ENCODE results near the gene USP31. TPM values are rescaled to one million over a fixed set of nuclear protein-coding genes. Genes with fewer than 3 reads are reported as not detected.

Gene USP31
- total and polyA plus RNA-seq, 2 experiments from 2014 or later = 3.3 to 6.4 TPM

DNA sequence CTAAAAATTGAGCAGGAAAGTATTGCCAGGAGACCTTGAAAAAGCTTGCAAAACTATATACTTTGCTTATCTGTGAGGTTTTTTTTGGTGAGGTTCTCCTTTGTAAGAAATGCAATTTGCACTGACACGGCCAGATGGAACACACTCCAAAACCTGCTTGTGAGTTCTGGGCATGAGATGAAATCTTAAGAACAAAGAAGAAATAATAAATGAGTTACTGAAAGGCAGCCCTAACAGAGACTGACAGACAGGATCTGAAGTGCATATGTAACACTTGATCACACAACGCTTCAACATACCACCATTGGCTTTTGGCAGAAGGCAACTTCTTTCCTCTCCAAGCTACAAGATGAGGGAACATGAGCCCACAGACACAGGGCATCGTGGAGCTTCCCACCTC is 82.6 kb downstream of the USP31 start:
- no peak for DNase-seq (ENCODE audit: low spot score)
- Histone ChIP-seq H3K9me3 (ENCODE audit: low read depth) (no peaks in the 10 kb centered on the region), H3K4me1 (ENCODE audit: insufficient read depth) (no peaks in the 10 kb centered on the region), H3K27me3 (no peaks in the 10 kb centered on the region), H4K20me1 (ENCODE audit: insufficient read depth, poor library complexity, severe bottlenecking) (no peaks in the 10 kb centered on the region), H3K4me3 (no peak overlapping the region), H3K9me2 (replicated peaks; ENCODE audit: insufficient read depth) (no peaks in the 10 kb centered on the region), H3K79me2 (no peaks in the 10 kb centered on the region), H2AFZ (no peak overlapping the region), H3K4me2 (no peak overlapping the region), H3K27ac (no peak overlapping the region), H3K36me3 (replicated peaks; ENCODE audit: insufficient read depth, low read depth) (peaks cover 3% of the 10 kb centered on the region)
- TF ChIP-seq, protein P1, sequence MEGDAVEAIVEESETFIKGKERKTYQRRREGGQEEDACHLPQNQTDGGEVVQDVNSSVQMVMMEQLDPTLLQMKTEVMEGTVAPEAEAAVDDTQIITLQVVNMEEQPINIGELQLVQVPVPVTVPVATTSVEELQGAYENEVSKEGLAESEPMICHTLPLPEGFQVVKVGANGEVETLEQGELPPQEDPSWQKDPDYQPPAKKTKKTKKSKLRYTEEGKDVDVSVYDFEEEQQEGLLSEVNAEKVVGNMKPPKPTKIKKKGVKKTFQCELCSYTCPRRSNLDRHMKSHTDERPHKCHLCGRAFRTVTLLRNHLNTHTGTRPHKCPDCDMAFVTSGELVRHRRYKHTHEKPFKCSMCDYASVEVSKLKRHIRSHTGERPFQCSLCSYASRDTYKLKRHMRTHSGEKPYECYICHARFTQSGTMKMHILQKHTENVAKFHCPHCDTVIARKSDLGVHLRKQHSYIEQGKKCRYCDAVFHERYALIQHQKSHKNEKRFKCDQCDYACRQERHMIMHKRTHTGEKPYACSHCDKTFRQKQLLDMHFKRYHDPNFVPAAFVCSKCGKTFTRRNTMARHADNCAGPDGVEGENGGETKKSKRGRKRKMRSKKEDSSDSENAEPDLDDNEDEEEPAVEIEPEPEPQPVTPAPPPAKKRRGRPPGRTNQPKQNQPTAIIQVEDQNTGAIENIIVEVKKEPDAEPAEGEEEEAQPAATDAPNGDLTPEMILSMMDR (IDR thresholded peaks at IDR 0.05; ENCODE audit: poor library complexity) = no peak
- TF ChIP-seq EZH2phosphoT487 (IDR thresholded peaks at IDR 0.05; ENCODE audit: low read depth, severe bottlenecking, unreplicated experiment) (no peak), EZH2 (IDR thresholded peaks at IDR 0.05; ENCODE audit: borderline replicate concordance) (no peak)
- WGBS (ENCODE audit: low lambda C conversion rate, missing lambda C conversion rate) = 97% methylated on average over 3 of the region's 3 CpGs

GRCh38 chr16:23064639-23065038 is 84.6 kb downstream of the USP31 start:
- Histone ChIP-seq H3K4me3 (no peak overlapping the region), H3K27me3 (no peaks in the 10 kb centered on the region), H3K4me2 (no peak overlapping the region), H3K4me1 (ENCODE audit: insufficient read depth) (no peaks in the 10 kb centered on the region), H4K20me1 (ENCODE audit: insufficient read depth, poor library complexity, severe bottlenecking) (no peaks in the 10 kb centered on the region), H3K9me3 (ENCODE audit: low read depth) (no peaks in the 10 kb centered on the region), H3K79me2 (no peaks in the 10 kb centered on the region), H3K36me3 (replicated peaks; ENCODE audit: insufficient read depth, low read depth) (no peaks in the 10 kb centered on the region), H3K27ac (no peak overlapping the region), H3K9me2 (replicated peaks; ENCODE audit: insufficient read depth) (no peaks in the 10 kb centered on the region), H2AFZ (no peak overlapping the region)
- 84% methylated on average over 9 of the region's 9 CpGs for WGBS (ENCODE audit: low lambda C conversion rate, missing lambda C conversion rate)
- TF ChIP-seq EZH2phosphoT487 (IDR thresholded peaks at IDR 0.05; ENCODE audit: low read depth, severe bottlenecking, unreplicated experiment) (no peak), EZH2 (IDR thresholded peaks at IDR 0.05; ENCODE audit: borderline replicate concordance) (no peak)
- TF ChIP-seq, protein P1 (IDR thresholded peaks at IDR 0.05; ENCODE audit: poor library complexity) = no peak
- no peak for DNase-seq (ENCODE audit: low spot score)

GRCh38 chr16:23062524-23062923 is 86.7 kb downstream of the USP31 start:
- no peaks in the 10 kb centered on the region for H3K79me2 ChIP-seq
- H4K20me1 ChIP-seq (ENCODE audit: insufficient read depth, poor library complexity, severe bottlenecking) = no peaks in the 10 kb centered on the region
- no peak overlapping the region for H3K4me2 ChIP-seq
- H3K4me3 ChIP-seq = no peak overlapping the region
- DNase-seq (ENCODE audit: low spot score) = no peak
- no peaks in the 10 kb centered on the region for H3K36me3 ChIP-seq (replicated peaks; ENCODE audit: insufficient read depth, low read depth)
- H3K27ac ChIP-seq = no peak overlapping the region
- no peaks in the 10 kb centered on the region for H3K9me2 ChIP-seq (replicated peaks; ENCODE audit: insufficient read depth)
- H3K9me3 ChIP-seq (ENCODE audit: low read depth) = no peaks in the 10 kb centered on the region
- no peaks in the 10 kb centered on the region for H3K4me1 ChIP-seq (ENCODE audit: insufficient read depth)
- TF ChIP-seq EZH2 (IDR thresholded peaks at IDR 0.05; ENCODE audit: borderline replicate concordance) = no peak
- TF ChIP-seq, protein P1 (IDR thresholded peaks at IDR 0.05; ENCODE audit: poor library complexity) = no peak
- TF ChIP-seq EZH2phosphoT487 (IDR thresholded peaks at IDR 0.05; ENCODE audit: low read depth, severe bottlenecking, unreplicated experiment) = no peak
- peaks cover 5% of the 10 kb centered on the region for H3K27me3 ChIP-seq
- WGBS (ENCODE audit: low lambda C conversion rate, missing lambda C conversion rate) = 90% methylated on average over 5 of the region's 5 CpGs
- no peak overlapping the region for H2AFZ ChIP-seq

GRCh38 chr16:23061669-23062068 is 87.6 kb downstream of the USP31 start:
- H3K27ac ChIP-seq = no peak overlapping the region
- H2AFZ ChIP-seq = no peak overlapping the region
- H3K9me2 ChIP-seq (replicated peaks; ENCODE audit: insufficient read depth) = no peaks in the 10 kb centered on the region
- H3K9me3 ChIP-seq (ENCODE audit: low read depth) = no peaks in the 10 kb centered on the region
- DNase-seq (ENCODE audit: low spot score) = no peak
- H3K4me3 ChIP-seq = no peak overlapping the region
- TF ChIP-seq EZH2 (IDR thresholded peaks at IDR 0.05; ENCODE audit: borderline replicate concordance) (no peak), EZH2phosphoT487 (IDR thresholded peaks at IDR 0.05; ENCODE audit: low read depth, severe bottlenecking, unreplicated experiment) (no peak)
- TF ChIP-seq, protein P1 (IDR thresholded peaks at IDR 0.05; ENCODE audit: poor library complexity) = no peak
- H3K36me3 ChIP-seq (replicated peaks; ENCODE audit: insufficient read depth, low read depth) = no peaks in the 10 kb centered on the region
- no peaks in the 10 kb centered on the region for H4K20me1 ChIP-seq (ENCODE audit: insufficient read depth, poor library complexity, severe bottlenecking)
- H3K4me2 ChIP-seq = no peak overlapping the region
- peaks cover 5% of the 10 kb centered on the region for H3K27me3 ChIP-seq
- H3K79me2 ChIP-seq = no peaks in the 10 kb centered on the region
- no peaks in the 10 kb centered on the region for H3K4me1 ChIP-seq (ENCODE audit: insufficient read depth)
- 79% methylated on average over 7 of the region's 7 CpGs for WGBS (ENCODE audit: low lambda C conversion rate, missing lambda C conversion rate)

All from hepatocyte (in vitro differentiated cells).